Adrenal gland (tissue), 5 donors: ENCODE measurements around the gene WFDC1.

Experiments
- POLR2A ChIP-seq, 2 donors: fragments of 450-650 bp; IDR thresholded peaks; one replicate each; pipeline ENCODE4 v1.6.1; 2017; ENCODE audit warnings: antibody characterized with exemption in 2 of 2, mild to moderate bottlenecking in 2 of 2, moderate library complexity in 1 of 2
- TF ChIP-seq, protein P1 (sequence below), 6 experiments: fragments of 450-650 bp in 4 of 6; fragments of 200-600 bp in 2 of 6; sonication (generic) in 1 of 6; IDR thresholded peaks; 1 replicate in 5 of 6; 2 replicates in 1 of 6; pipeline versions ENCODE4 v1.5.1 to v1.8.0; 2016 to 2021; ENCODE audit warnings: antibody characterized with exemption in 6 of 6, mild to moderate bottlenecking in 2 of 6, moderate library complexity in 1 of 6
- donor health status: DM: no; HTN: no; CAD: no.

DNA sequence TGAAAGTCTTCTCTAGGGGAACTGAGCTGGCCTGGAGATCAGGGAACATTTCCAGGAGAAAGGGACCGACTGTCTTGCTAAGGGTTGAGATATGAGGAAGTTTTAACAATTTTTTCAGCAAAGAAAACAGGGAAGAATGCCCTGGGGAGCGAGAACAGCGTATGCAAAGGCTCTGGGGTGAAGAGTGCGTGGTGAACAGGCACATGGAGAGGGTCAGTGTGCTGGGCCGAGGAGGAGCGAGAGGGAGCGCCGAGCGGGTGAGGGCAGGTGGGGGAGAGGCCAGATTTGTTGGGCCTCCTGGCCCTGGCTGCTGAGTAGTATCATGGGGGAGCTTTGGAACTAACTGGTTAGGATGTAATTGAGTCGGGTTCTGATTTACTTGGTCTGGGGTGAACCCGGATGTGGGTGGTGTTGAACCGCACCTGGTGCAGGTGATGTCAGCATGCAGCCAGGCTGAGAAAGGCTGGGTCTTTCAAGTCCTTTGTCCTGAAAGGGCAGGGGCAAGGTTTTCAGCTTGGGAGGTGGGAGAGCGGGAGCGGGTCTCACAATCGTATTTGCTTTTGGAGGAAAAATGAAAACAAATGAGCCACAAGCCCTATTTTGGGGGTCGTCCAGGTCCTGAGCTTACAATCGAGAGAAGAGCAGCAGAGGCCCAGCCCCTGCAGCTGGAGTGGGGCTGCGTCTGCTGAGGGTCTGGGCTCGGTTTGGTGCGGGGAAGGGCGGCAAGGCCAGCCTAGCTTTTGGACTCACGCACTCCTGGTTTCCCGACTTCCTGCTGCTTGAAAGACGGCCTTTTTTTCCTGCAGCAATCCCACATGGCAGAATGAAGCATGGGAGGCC, 11.1 kb upstream of the WFDC1 start:
- TF ChIP-seq POLR2A (IDR thresholded peaks at IDR 0.05), result no peak
- TF ChIP-seq, protein P1, sequence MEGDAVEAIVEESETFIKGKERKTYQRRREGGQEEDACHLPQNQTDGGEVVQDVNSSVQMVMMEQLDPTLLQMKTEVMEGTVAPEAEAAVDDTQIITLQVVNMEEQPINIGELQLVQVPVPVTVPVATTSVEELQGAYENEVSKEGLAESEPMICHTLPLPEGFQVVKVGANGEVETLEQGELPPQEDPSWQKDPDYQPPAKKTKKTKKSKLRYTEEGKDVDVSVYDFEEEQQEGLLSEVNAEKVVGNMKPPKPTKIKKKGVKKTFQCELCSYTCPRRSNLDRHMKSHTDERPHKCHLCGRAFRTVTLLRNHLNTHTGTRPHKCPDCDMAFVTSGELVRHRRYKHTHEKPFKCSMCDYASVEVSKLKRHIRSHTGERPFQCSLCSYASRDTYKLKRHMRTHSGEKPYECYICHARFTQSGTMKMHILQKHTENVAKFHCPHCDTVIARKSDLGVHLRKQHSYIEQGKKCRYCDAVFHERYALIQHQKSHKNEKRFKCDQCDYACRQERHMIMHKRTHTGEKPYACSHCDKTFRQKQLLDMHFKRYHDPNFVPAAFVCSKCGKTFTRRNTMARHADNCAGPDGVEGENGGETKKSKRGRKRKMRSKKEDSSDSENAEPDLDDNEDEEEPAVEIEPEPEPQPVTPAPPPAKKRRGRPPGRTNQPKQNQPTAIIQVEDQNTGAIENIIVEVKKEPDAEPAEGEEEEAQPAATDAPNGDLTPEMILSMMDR (IDR thresholded peaks at IDR 0.05), result no peak
